ENCODE results near the gene EXOSC3. TPM values are rescaled to one million over a fixed set of nuclear protein-coding genes. Genes with fewer than 3 reads are reported as not detected.

The EXOSC3 gene
- total and polyA plus RNA-seq, 4 experiments from 2014 or later: 25.1 to 68.6 (median 51.1) TPM

GRCh38 chr9:37739222-37739621 lies 45.6 kb downstream of the EXOSC3 start:
- POLR2A ChIA-PET (ENCODE audit: partially characterized antibody): no interaction called here
- Mint-ChIP-seq H3K4me3 (no peak overlapping the region), H3K36me3 (no peaks in the 10 kb centered on the region), H3K9me3 (no peaks in the 10 kb centered on the region), H3K4me1 (no peaks in the 10 kb centered on the region), H3K27me3 (peaks cover 0 to 5% of the 10 kb centered on the region in 2 donors), H3K27ac (peak overlapping the region in 1 of 7 donors; percentile 37)
- H3K27ac ChIP-seq (ENCODE audit: low read depth, low read length): no peak overlapping the region
- H3K4me3 ChIP-seq (ENCODE audit: low read length in 2 of 2): no peak overlapping the region
- H3K9me3 ChIP-seq (ENCODE audit: control insufficient read depth in 1 of 2, low read length in 2 of 2): no peaks in the 10 kb centered on the region
- H3K27me3 ChIP-seq (ENCODE audit: insufficient read depth, low read length): no peaks in the 10 kb centered on the region
- no peak for DNase-seq
- no peaks in the 10 kb centered on the region for H3K4me1 ChIP-seq (ENCODE audit: insufficient read depth, low read length)
- intact Hi-C loops (cut with micrococcal nuclease): no loop called here
- H3K36me3 ChIP-seq (ENCODE audit: insufficient read depth, low read length): no peaks in the 10 kb centered on the region
- CTCF ChIA-PET (ENCODE audit: partially characterized antibody): no interaction called here

GRCh38 chr9:37732952-37733351 lies 51.9 kb downstream of the EXOSC3 start:
- Mint-ChIP-seq H3K4me1 (no peaks in the 10 kb centered on the region), H3K27ac (no peak overlapping the region), H3K27me3 (peaks cover 4 to 11% of the 10 kb centered on the region in 2 donors), H3K9me3 (no peaks in the 10 kb centered on the region), H3K36me3 (no peaks in the 10 kb centered on the region), H3K4me3 (no peak overlapping the region)
- intact Hi-C loops (cut with micrococcal nuclease): no loop called here
- POLR2A ChIA-PET (ENCODE audit: partially characterized antibody): no interaction called here
- H3K4me3 ChIP-seq (ENCODE audit: low read length in 2 of 2): no peak overlapping the region
- H3K27ac ChIP-seq (ENCODE audit: low read depth, low read length): no peak overlapping the region
- no peaks in the 10 kb centered on the region for H3K27me3 ChIP-seq (ENCODE audit: insufficient read depth, low read length)
- DNase-seq: no peak
- H3K9me3 ChIP-seq (ENCODE audit: control insufficient read depth in 1 of 2, low read length in 2 of 2): no peaks in the 10 kb centered on the region
- H3K36me3 ChIP-seq (ENCODE audit: insufficient read depth, low read length): no peaks in the 10 kb centered on the region
- CTCF ChIA-PET (ENCODE audit: partially characterized antibody): no interaction called here
- H3K4me1 ChIP-seq (ENCODE audit: insufficient read depth, low read length): no peaks in the 10 kb centered on the region

GRCh38 chr9:37732086-37732741 lies 52.6 kb downstream of the EXOSC3 start:
- Mint-ChIP-seq H3K36me3 (no peaks in the 10 kb centered on the region), H3K4me3 (no peak overlapping the region), H3K4me1 (no peaks in the 10 kb centered on the region), H3K27ac (no peak overlapping the region), H3K9me3 (peaks cover 0 to 2% (median 0%) of the 10 kb centered on the region in 8 donors), H3K27me3 (peaks cover 5 to 11% of the 10 kb centered on the region in 2 donors)
- no peaks in the 10 kb centered on the region for H3K4me1 ChIP-seq (ENCODE audit: insufficient read depth, low read length)
- H3K4me3 ChIP-seq (ENCODE audit: low read length in 2 of 2): no peak overlapping the region
- intact Hi-C loops (cut with micrococcal nuclease): no loop called here
- no peaks in the 10 kb centered on the region for H3K27me3 ChIP-seq (ENCODE audit: insufficient read depth, low read length)
- H3K36me3 ChIP-seq (ENCODE audit: insufficient read depth, low read length): no peaks in the 10 kb centered on the region
- DNase-seq: no peak
- CTCF ChIA-PET (ENCODE audit: partially characterized antibody): no interaction called here
- H3K27ac ChIP-seq (ENCODE audit: low read depth, low read length): no peak overlapping the region
- POLR2A ChIA-PET (ENCODE audit: partially characterized antibody): no interaction called here
- H3K9me3 ChIP-seq (ENCODE audit: control insufficient read depth in 1 of 2, low read length in 2 of 2): no peaks in the 10 kb centered on the region

- H3K4me3 Mint-ChIP-seq: no peak overlapping the region
- H3K9me3 ChIP-seq (ENCODE audit: control insufficient read depth in 1 of 2, low read length in 2 of 2): no peaks in the 10 kb centered on the region
- no peaks in the 10 kb centered on the region for H3K36me3 ChIP-seq (ENCODE audit: insufficient read depth, low read length)
- H3K27ac ChIP-seq (ENCODE audit: low read depth, low read length): no peak overlapping the region
- H3K4me3 ChIP-seq (ENCODE audit: low read length in 2 of 2): no peak overlapping the region
- POLR2A ChIA-PET (ENCODE audit: partially characterized antibody): no interaction called here
- no peak overlapping the region for H3K27ac Mint-ChIP-seq
- CTCF ChIA-PET (ENCODE audit: partially characterized antibody): interaction anchor here (1.4 kb wide), 1 partner anchor 17 kb away, joined by 3 read pairs; no protein-coding TSS in a partner anchor
- no peaks in the 10 kb centered on the region for H3K27me3 ChIP-seq (ENCODE audit: insufficient read depth, low read length)
- H3K4me1 ChIP-seq (ENCODE audit: insufficient read depth, low read length): no peaks in the 10 kb centered on the region
- intact Hi-C loops (cut with micrococcal nuclease): no loop called here
- H3K36me3 Mint-ChIP-seq: no peaks in the 10 kb centered on the region
- H3K9me3 Mint-ChIP-seq: peaks cover 0 to 2% (median 0%) of the 10 kb centered on the region in 8 donors
- no peaks in the 10 kb centered on the region for H3K4me1 Mint-ChIP-seq
- DNase-seq: no peak
- peaks cover 10 to 15% of the 10 kb centered on the region in 2 donors for H3K27me3 Mint-ChIP-seq
These were observed 54.0 kb downstream of the EXOSC3 start for GRCh38 chr9:37730839-37731238.

- Mint-ChIP-seq H3K36me3 (no peaks in the 10 kb centered on the region), H3K27me3 (peaks cover 10 to 14% of the 10 kb centered on the region in 2 donors)
- POLR2A ChIA-PET (ENCODE audit: partially characterized antibody): no interaction called here
These were observed 54.6 kb downstream of the EXOSC3 start for GRCh38 chr9:37730256-37730655.

More at GRCh38 chr9:37730256-37730655, 54.6 kb downstream of the EXOSC3 start:
- Histone ChIP-seq H3K4me1 (ENCODE audit: insufficient read depth, low read length) (no peaks in the 10 kb centered on the region), H3K4me3 (ENCODE audit: low read length in 2 of 2) (no peak overlapping the region), H3K9me3 (ENCODE audit: control insufficient read depth in 1 of 2, low read length in 2 of 2) (no peaks in the 10 kb centered on the region), H3K36me3 (ENCODE audit: insufficient read depth, low read length) (no peaks in the 10 kb centered on the region), H3K27ac (ENCODE audit: low read depth, low read length) (no peak overlapping the region), H3K27me3 (ENCODE audit: insufficient read depth, low read length) (no peaks in the 10 kb centered on the region)
- Mint-ChIP-seq H3K4me3 (no peak overlapping the region), H3K4me1 (no peaks in the 10 kb centered on the region), H3K9me3 (peaks cover 0 to 2% (median 0%) of the 10 kb centered on the region in 8 donors), H3K27ac (no peak overlapping the region)
- CTCF ChIA-PET (ENCODE audit: partially characterized antibody): interaction anchor here (1.4 kb wide), 1 partner anchor 18 kb away, joined by 3 read pairs; no protein-coding TSS in a partner anchor
- no peak for DNase-seq
- intact Hi-C loops (cut with micrococcal nuclease): no loop called here

Other genes with a start within 250 kb of the EXOSC3 start
- gene FBXO10, start 208.7 kb downstream of the EXOSC3 start, total RNA-seq: 1 to 10 TPM; 5.5 to 6.1 TPM
- 1 to 10 TPM; 3.2 to 4.9 TPM for gene FBXO10, start 208.7 kb downstream of the EXOSC3 start, polyA plus RNA-seq
- 10 to 100 TPM; 48.2 to 51.1 TPM for gene TOMM5, start 192.5 kb downstream of the EXOSC3 start, total RNA-seq
- gene TOMM5, start 192.5 kb downstream of the EXOSC3 start, polyA plus RNA-seq: 100 to 1,000 TPM; 201 to 226 TPM
- gene FRMPD1, start 134.1 kb downstream of the EXOSC3 start, total RNA-seq: not detected
- not detected for gene FRMPD1, start 134.1 kb downstream of the EXOSC3 start, polyA plus RNA-seq
- 10 to 100 TPM; 24.3 to 27.4 TPM for gene TRMT10B, start 31.3 kb downstream of the EXOSC3 start, total RNA-seq
- 10 to 100 TPM; 11.2 to 13.1 TPM for gene TRMT10B, start 31.3 kb downstream of the EXOSC3 start, polyA plus RNA-seq
- gene DCAF10, start 15.7 kb upstream of the EXOSC3 start, total RNA-seq: 10 to 100 TPM; 20.3 to 21.7 TPM
- gene DCAF10, start 15.7 kb upstream of the EXOSC3 start, polyA plus RNA-seq: 10 to 100 TPM; 36.7 to 37.1 TPM
- 10 to 100 TPM; 40.2 to 43.3 TPM for gene SLC25A51, start 119.1 kb upstream of the EXOSC3 start, total RNA-seq
- 10 to 100 TPM in 1 of 2 donors, 1 to 10 TPM in 1; 8.0 to 13.9 TPM for gene SLC25A51, start 119.1 kb upstream of the EXOSC3 start, polyA plus RNA-seq

Measured in CD4-positive, alpha-beta memory T cell (primary cell).